Measurements from ENCODE around the gene RIPK4.

The RIPK4 gene

GRCh38 chr21:41763996-41764395, 2.9 kb downstream of the RIPK4 start:
- ChIA-PET CTCF (interaction anchor here (1.8 kb wide), 1 partner anchor 152 kb away, joined by 6 read pairs; no protein-coding TSS in a partner anchor), POLR2A (interaction anchor here (0.9 kb wide), 1 partner anchor 14 kb away, joined by 3 read pairs; no protein-coding TSS in a partner anchor)
- no peak for DNase-seq (ENCODE audit: extremely low spot score)
- no peak for TF ChIP-seq PKNOX1 (IDR thresholded peaks at IDR 0.05)

- TF ChIP-seq SUZ12 (IDR thresholded peaks at IDR 0.05) (no peak), ARNT (IDR thresholded peaks at IDR 0.05) (no peak)
- CTCF ChIA-PET: interaction anchor here (1.8 kb wide), 1 partner anchor 151 kb away, joined by 6 read pairs; no protein-coding TSS in a partner anchor
Observed at GRCh38 chr21:41763398-41763931, 3.4 kb downstream of the RIPK4 start.

GRCh38 chr21:41762753-41763152, 4.1 kb downstream of the RIPK4 start:
- DNase-seq (ENCODE audit: extremely low spot score): no peak
- ChIA-PET CTCF (no interaction called here), POLR2A (no interaction called here)
- TF ChIP-seq PKNOX1 (IDR thresholded peaks at IDR 0.05): no peak

More at GRCh38 chr21:41763398-41763931, 3.4 kb downstream of the RIPK4 start:
- no peak for DNase-seq (ENCODE audit: extremely low spot score)
- POLR2A ChIA-PET: interaction anchor here (0.9 kb wide), 1 partner anchor 15 kb away, joined by 3 read pairs; no protein-coding TSS in a partner anchor

GRCh38 chr21:41761934-41762635, 4.8 kb downstream of the RIPK4 start:
- TF ChIP-seq CTBP1 (IDR thresholded peaks at IDR 0.05; ENCODE audit: borderline replicate concordance) (no peak), NFRKB (IDR thresholded peaks at IDR 0.05) (no peak), FOXK2 (IDR thresholded peaks at IDR 0.05) (no peak), ARNT (IDR thresholded peaks at IDR 0.05) (no peak), HDGF (IDR thresholded peaks at IDR 0.05; ENCODE audit: borderline replicate concordance) (no peak), PKNOX1 (IDR thresholded peaks at IDR 0.05) (no peak), TARDBP (IDR thresholded peaks at IDR 0.05) (no peak), ZNF384 (IDR thresholded peaks at IDR 0.05) (no peak), SUZ12 (IDR thresholded peaks at IDR 0.05) (no peak), FOXA1 (IDR thresholded peaks at IDR 0.05) (no peak), L3MBTL2 (conservative IDR thresholded peaks at IDR 0.05) (no peak), SP1 (IDR thresholded peaks at IDR 0.05) (no peak), LEF1 (IDR thresholded peaks at IDR 0.05; ENCODE audit: borderline replicate concordance) (no peak), FOXM1 (IDR thresholded peaks at IDR 0.05; ENCODE audit: borderline replicate concordance) (no peak), ELF4 (IDR thresholded peaks at IDR 0.05) (no peak), BHLHE40 (IDR thresholded peaks at IDR 0.05; ENCODE audit: borderline replicate concordance) (no peak)
- ChIA-PET CTCF (no interaction called here), POLR2A (interaction anchor here (1.1 to 1.3 kb wide), 3 partner anchors 10 to 83 kb away, joined by 3 to 6 read pairs (median 5); no protein-coding TSS in a partner anchor)
- no peak for DNase-seq (ENCODE audit: extremely low spot score)

GRCh38 chr21:41761211-41761933, 5.5 kb downstream of the RIPK4 start:
- POLR2A ChIA-PET: interaction anchor here (1.1 to 1.3 kb wide), 3 partner anchors 10 to 82 kb away, joined by 3 to 6 read pairs (median 5); no protein-coding TSS in a partner anchor
- CTCF ChIA-PET: no interaction called here
- TF ChIP-seq SUZ12 (IDR thresholded peaks at IDR 0.05): no peak
- TF ChIP-seq PKNOX1 (IDR thresholded peaks at IDR 0.05): 0 out of 2 replicates have a peak, but pooled peaks have one; percentile 28
- no peak for DNase-seq (ENCODE audit: extremely low spot score)

- ChIA-PET POLR2A (no interaction called here), CTCF (no interaction called here)
- TF ChIP-seq CTBP1 (IDR thresholded peaks at IDR 0.05; ENCODE audit: borderline replicate concordance) (no peak), L3MBTL2 (conservative IDR thresholded peaks at IDR 0.05) (no peak), LEF1 (IDR thresholded peaks at IDR 0.05; ENCODE audit: borderline replicate concordance) (no peak), ARNT (IDR thresholded peaks at IDR 0.05) (no peak), HDGF (IDR thresholded peaks at IDR 0.05; ENCODE audit: borderline replicate concordance) (no peak), FOXA1 (IDR thresholded peaks at IDR 0.05) (no peak), TARDBP (IDR thresholded peaks at IDR 0.05) (no peak), BHLHE40 (IDR thresholded peaks at IDR 0.05; ENCODE audit: borderline replicate concordance) (no peak), PKNOX1 (IDR thresholded peaks at IDR 0.05) (no peak), ZNF384 (IDR thresholded peaks at IDR 0.05) (no peak), SUZ12 (IDR thresholded peaks at IDR 0.05) (no peak), SP1 (IDR thresholded peaks at IDR 0.05) (no peak), FOXK2 (IDR thresholded peaks at IDR 0.05) (no peak), ELF4 (IDR thresholded peaks at IDR 0.05) (no peak), NFRKB (IDR thresholded peaks at IDR 0.05) (no peak), FOXM1 (IDR thresholded peaks at IDR 0.05; ENCODE audit: borderline replicate concordance) (no peak)
- DNase-seq (ENCODE audit: extremely low spot score): no peak
Observed at GRCh38 chr21:41760411-41760810, 6.4 kb downstream of the RIPK4 start.

All from HEK293T (cell line).